Measurements from ENCODE around the gene CDK5R1. TPM values are rescaled to one million over a fixed set of nuclear protein-coding genes. Genes with fewer than 3 reads are reported as not detected.

The CDK5R1 gene
- total RNA-seq, 1 donor from 2014 or later, result 7.1 TPM

DNA sequence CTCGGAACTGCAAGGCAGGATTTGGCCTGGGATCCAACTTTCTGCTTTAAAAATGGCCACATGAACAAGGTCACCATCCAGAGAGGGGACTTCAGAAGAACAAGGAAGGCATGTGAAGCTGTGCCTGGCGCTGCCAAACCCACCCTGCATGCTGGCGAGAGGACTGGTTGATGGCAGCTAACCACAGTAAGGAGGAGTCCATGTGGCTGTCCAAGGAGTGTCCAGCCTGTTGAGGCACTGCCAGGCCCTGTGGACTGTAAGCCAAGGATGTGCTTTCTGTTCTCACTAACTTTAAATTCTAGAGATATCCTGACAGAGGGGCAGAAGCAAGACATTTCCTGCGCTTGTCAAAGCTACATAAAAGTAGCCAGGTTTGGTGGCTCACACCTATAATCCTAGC, 40.4 kb downstream of the CDK5R1 start:
- DNase-seq (ENCODE audit: low spot score), result no peak
- peaks cover 2% of the 10 kb centered on the region for H3K36me3 Mint-ChIP-seq (ENCODE audit: low read depth)
- no peaks in the 10 kb centered on the region for H3K9me3 Mint-ChIP-seq
- peaks cover 18% of the 10 kb centered on the region for H3K27me3 Mint-ChIP-seq (ENCODE audit: insufficient read depth)
- H3K4me1 Mint-ChIP-seq (ENCODE audit: low read depth), result peaks cover 54% of the 10 kb centered on the region
- intact Hi-C loops (cut with micrococcal nuclease), result loop anchor here (10.0 kb wide), 1 partner anchor 602 kb away; no protein-coding TSS in a partner anchor
- H3K27ac Mint-ChIP-seq, result no peak overlapping the region
- no peak overlapping the region for H3K4me3 Mint-ChIP-seq

DNA sequence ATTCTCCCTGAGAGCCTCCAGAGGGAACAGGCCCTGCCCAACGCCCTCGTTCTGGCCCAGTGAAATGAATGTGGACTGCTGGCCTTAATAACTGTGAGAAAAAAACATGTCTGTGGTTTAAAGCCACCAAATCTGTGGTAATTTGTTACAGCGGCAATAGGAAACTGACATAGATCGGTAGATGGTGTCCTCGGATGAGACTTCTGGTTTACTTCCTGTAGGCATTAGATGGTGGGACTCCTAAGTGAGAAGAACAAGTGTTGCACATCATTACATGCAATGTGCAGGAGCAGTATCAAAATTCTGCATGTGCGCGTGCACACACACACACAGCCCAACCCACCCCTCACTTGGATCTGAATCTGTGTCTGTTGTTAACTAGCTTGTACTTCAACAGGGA, 42.0 kb downstream of the CDK5R1 start:
- intact Hi-C loops (cut with micrococcal nuclease), result loop anchor here (10.0 kb wide), 1 partner anchor 604 kb away; no protein-coding TSS in a partner anchor
- Mint-ChIP-seq H3K27me3 (ENCODE audit: insufficient read depth) (peaks cover 23% of the 10 kb centered on the region), H3K4me1 (ENCODE audit: low read depth) (peaks cover 44% of the 10 kb centered on the region), H3K9me3 (no peaks in the 10 kb centered on the region), H3K4me3 (no peak overlapping the region), H3K27ac (no peak overlapping the region), H3K36me3 (ENCODE audit: low read depth) (peaks cover 2% of the 10 kb centered on the region)
- no peak for DNase-seq (ENCODE audit: low spot score)

DNA sequence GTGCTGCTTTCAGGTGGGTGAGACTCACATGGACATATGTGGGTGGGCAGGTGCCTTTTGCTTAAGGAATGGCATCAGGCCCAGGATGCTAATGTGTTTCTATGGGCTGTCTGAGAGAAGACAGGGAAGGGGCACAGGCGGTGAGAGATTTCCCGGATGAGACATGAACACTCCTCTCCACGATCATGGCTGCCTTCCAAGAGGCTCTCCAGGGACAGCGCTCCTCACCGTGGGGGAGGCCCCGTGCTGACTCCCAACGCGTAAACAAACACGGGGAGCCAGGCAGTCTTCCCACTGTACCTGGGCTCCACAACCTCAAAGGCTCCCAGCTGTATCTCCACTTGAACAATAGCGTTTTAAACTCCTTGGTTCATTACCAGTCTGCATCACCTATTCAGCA, 42.8 kb downstream of the CDK5R1 start:
- no peak for DNase-seq (ENCODE audit: low spot score)
- Mint-ChIP-seq H3K27ac (no peak overlapping the region), H3K9me3 (no peaks in the 10 kb centered on the region), H3K27me3 (ENCODE audit: insufficient read depth) (peaks cover 23% of the 10 kb centered on the region), H3K4me3 (no peak overlapping the region), H3K36me3 (ENCODE audit: low read depth) (peaks cover 2% of the 10 kb centered on the region), H3K4me1 (ENCODE audit: low read depth) (peaks cover 39% of the 10 kb centered on the region)
- intact Hi-C loops (cut with micrococcal nuclease), result loop anchor here (10.0 kb wide), 1 partner anchor 605 kb away; no protein-coding TSS in a partner anchor

DNA sequence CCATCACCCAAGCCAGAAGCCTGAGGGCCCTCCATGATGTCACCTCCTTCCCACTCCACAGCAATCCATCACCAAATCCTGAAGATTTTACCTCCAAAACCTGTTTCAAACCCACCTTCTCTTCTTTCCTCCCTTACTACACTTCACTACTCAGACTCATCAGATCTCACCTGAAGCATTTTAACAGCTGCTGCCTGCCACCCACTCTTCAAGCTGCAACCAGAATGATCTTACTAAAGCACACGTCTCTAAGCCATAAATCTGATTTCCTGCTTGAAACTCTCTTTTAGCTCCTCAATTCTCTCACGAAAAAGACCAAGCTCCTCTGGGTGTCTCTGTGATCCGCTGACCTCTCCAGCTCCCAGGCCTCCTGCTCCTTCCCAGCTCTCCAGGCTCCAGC, 46.5 kb downstream of the CDK5R1 start:
- no peak overlapping the region for H3K4me3 Mint-ChIP-seq
- DNase-seq (ENCODE audit: low spot score), result no peak
- peaks cover 9% of the 10 kb centered on the region for H3K27me3 Mint-ChIP-seq (ENCODE audit: insufficient read depth)
- no peaks in the 10 kb centered on the region for H3K9me3 Mint-ChIP-seq
- intact Hi-C loops (cut with micrococcal nuclease), result no loop called here
- H3K36me3 Mint-ChIP-seq (ENCODE audit: low read depth), result peaks cover 2% of the 10 kb centered on the region
- H3K4me1 Mint-ChIP-seq (ENCODE audit: low read depth), result peaks cover 14% of the 10 kb centered on the region
- H3K27ac Mint-ChIP-seq, result no peak overlapping the region

DNA sequence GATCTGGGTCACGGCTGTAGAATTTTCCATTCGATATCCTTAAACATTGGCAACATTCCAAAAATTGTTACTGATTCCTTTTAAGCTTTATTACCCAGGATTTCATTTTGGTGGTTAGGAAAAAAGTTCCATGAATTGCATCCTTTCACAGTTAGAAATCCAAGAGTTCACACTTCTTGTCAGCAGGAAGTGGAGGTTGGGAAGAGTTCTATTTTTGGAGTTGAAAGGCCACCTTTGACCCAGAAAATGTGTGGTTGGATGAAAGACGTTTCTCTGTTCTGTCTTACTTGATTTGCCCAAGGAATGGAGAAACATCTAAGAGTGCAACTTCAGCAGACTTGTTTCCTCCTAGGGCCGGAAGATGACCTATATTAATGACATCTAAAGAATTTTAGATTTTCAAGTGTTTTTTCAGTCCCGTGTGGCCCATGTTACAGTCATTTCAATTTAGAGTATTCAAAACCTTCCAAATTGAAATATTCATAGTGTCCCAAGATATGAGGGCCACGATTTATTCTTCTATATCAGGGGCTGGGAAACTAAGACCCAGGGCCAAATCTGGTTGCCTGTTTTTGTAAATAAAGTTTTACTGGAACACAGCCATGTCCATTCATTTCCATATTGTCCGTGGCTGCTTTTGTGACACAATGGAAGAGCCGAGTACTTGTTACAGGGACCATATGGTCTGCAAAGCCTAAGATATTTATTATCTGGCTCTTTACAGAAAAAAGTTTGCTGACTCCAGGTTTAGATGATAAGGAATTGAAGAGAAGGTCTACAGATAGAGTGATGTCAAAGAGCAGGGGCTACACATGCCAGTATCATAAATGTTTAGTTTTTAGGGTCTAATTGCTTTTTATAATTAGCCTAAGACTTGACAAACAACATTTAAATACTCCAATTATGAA, 50.2 kb downstream of the CDK5R1 start:
- DNase-seq (ENCODE audit: low spot score), result no peak
- H3K27ac Mint-ChIP-seq, result no peak overlapping the region
- H3K9me3 Mint-ChIP-seq, result no peaks in the 10 kb centered on the region
- no peaks in the 10 kb centered on the region for H3K36me3 Mint-ChIP-seq (ENCODE audit: low read depth)
- intact Hi-C loops (cut with micrococcal nuclease), result no loop called here
- H3K4me1 Mint-ChIP-seq (ENCODE audit: low read depth), result peaks cover 7% of the 10 kb centered on the region
- no peak overlapping the region for H3K4me3 Mint-ChIP-seq
- H3K27me3 Mint-ChIP-seq (ENCODE audit: insufficient read depth), result peaks cover 7% of the 10 kb centered on the region

Other genes starting within 250 kb of the CDK5R1 start
- 0.10 and 0.26 TPM in 2 replicates for gene RHBDL3, start 221.2 kb upstream of the CDK5R1 start, total RNA-seq
- gene C17orf75, start 144.8 kb upstream of the CDK5R1 start, total RNA-seq, result 34.1 and 37.6 TPM in 2 replicates
- gene ZNF207, start 136.8 kb upstream of the CDK5R1 start, total RNA-seq, result 268 and 275 TPM in 2 replicates
- 190 and 198 TPM in 2 replicates for gene PSMD11, start 42.5 kb upstream of the CDK5R1 start, total RNA-seq

Measured in activated T-helper 1 cell treated with anti-CD3 and anti-CD28 coated beads, Interleukin-12 subunit alpha, Interleukin-12 subunit beta, Interleukin-2, Interleukin-4 antibody, amounts not matched to agents 30 ng/mL and 10 ng/mL and 1 ng/mL, durations not matched to agents 14 hours and 24 hours and 36 hours (primary cell).